GM23338 (cell line): ENCODE data around the gene THSD7A. TPM values are rescaled to one million over a fixed set of nuclear protein-coding genes. Genes with fewer than 3 reads are reported as not detected.

Experiments
- ATAC-seq: fragments of 200-7000 bp; cut with Tn5 transposase; 3 replicates; pipeline ENCODE4 v1.9.1; 2020
- DNase-seq: peaks from one replicate; pipeline ENCODE4 v3.0.0-alpha.2; 2015; ENCODE audit warnings: low spot score
- H2AFZ ChIP-seq: fragments of 200-600 bp; sonication (generic); 2 replicates; pipeline ENCODE4 v1.8.0; 2016; ENCODE audit warnings: antibody characterized with exemption, mild to moderate bottlenecking, moderate library complexity
- H3F3A ChIP-seq: fragments of 200-600 bp; sonication (generic); replicated peaks from 2 replicates; pipeline ENCODE4 v1.8.0; 2017; ENCODE audit warnings: antibody characterized with exemption, mixed run types, low read depth
- H3K27ac ChIP-seq: fragments of 200-600 bp; sonication (generic); 2 replicates; pipeline ENCODE4 v1.6.1; 2016; ENCODE audit warnings: low read depth
- H3K27me3 ChIP-seq: fragments of 200-600 bp; sonication (generic); 2 replicates; pipeline ENCODE4 v1.8.0; 2016; ENCODE audit warnings: mild to moderate bottlenecking, mixed run types, moderate library complexity; ENCODE audit not compliant: insufficient read depth
- H3K36me3 ChIP-seq: fragments of 200-600 bp; sonication (generic); 2 replicates; pipeline ENCODE4 v1.8.0; 2016; ENCODE audit warnings: mild to moderate bottlenecking; ENCODE audit not compliant: insufficient read depth
- H3K4me1 ChIP-seq: fragments of 200-600 bp; sonication (generic); 2 replicates; pipeline ENCODE4 v1.8.0; 2016; ENCODE audit warnings: mild to moderate bottlenecking, moderate library complexity; ENCODE audit not compliant: insufficient read depth
- H3K4me2 ChIP-seq: fragments of 200-600 bp; sonication (generic); 2 replicates; pipeline ENCODE4 v1.7.1; 2017; ENCODE audit warnings: mixed run types
- H3K4me3 ChIP-seq: fragments of 200-600 bp; sonication (generic); 2 replicates; pipeline ENCODE4 v1.6.1; 2016; ENCODE audit warnings: mixed run types
- H3K79me2 ChIP-seq: fragments of 200-600 bp; sonication (generic); replicated peaks from 2 replicates; pipeline ENCODE4 v1.8.0; 2017; ENCODE audit warnings: mild to moderate bottlenecking; ENCODE audit not compliant: insufficient read depth
- H3K9me2 ChIP-seq: fragments of 200-600 bp; sonication (generic); 2 replicates; pipeline ENCODE4 v1.8.0; 2017; ENCODE audit not compliant: insufficient read depth
- H4K20me1 ChIP-seq: fragments of 200-600 bp; sonication (generic); replicated peaks from 2 replicates; pipeline ENCODE4 v1.8.0; 2017; ENCODE audit warnings: mild to moderate bottlenecking; ENCODE audit not compliant: insufficient read depth
- H3K27ac Mint-ChIP-seq: 2 replicates; pipeline ENCODE4 v1.8.0; 2020; ENCODE audit warnings: inconsistent platforms, mild to moderate bottlenecking, moderate library complexity, mixed read lengths
- H3K27me3 Mint-ChIP-seq: 3 replicates; pipeline ENCODE4 v1.8.0; 2022; ENCODE audit warnings: low read depth, mild to moderate bottlenecking, moderate library complexity, mixed read lengths, inconsistent platforms; ENCODE audit not compliant: insufficient read depth, poor library complexity
- H3K36me3 Mint-ChIP-seq: 3 replicates; pipeline ENCODE4 v1.8.0; 2021; ENCODE audit warnings: low read depth, mild to moderate bottlenecking, inconsistent platforms, moderate library complexity, mixed read lengths
- H3K4me1 Mint-ChIP-seq: 3 replicates; pipeline ENCODE4 v1.8.0; 2020; ENCODE audit warnings: mild to moderate bottlenecking, inconsistent platforms, mixed read lengths
- H3K4me3 Mint-ChIP-seq: 3 replicates; pipeline ENCODE4 v1.8.0; 2021; ENCODE audit warnings: moderate library complexity, mild to moderate bottlenecking, inconsistent platforms, mixed read lengths
- H3K9me3 Mint-ChIP-seq: 3 replicates; pipeline ENCODE4 v1.8.0; 2020; ENCODE audit warnings: moderate library complexity, mild to moderate bottlenecking, inconsistent platforms, mixed read lengths
- CREB1 ChIP-seq: fragments of 250-450 bp; sonication (Bioruptor Pico); IDR thresholded peaks from 2 replicates; pipeline ENCODE4 v1.5.0; 2020; ENCODE audit warnings: low read depth, mild to moderate bottlenecking, moderate library complexity
- EZH2 ChIP-seq: fragments of 200-600 bp; sonication (generic); IDR thresholded peaks from one replicate; pipeline ENCODE4 v1.8.0; 2017; ENCODE audit warnings: antibody characterized with exemption, mild to moderate bottlenecking, low read depth; ENCODE audit not compliant: unreplicated experiment
- EZH2phosphoT487 ChIP-seq: fragments of 200-600 bp; sonication (generic); IDR thresholded peaks from one replicate; pipeline ENCODE4 v1.8.1; 2018; ENCODE audit warnings: antibody characterized with exemption; ENCODE audit not compliant: unreplicated experiment
- JUNB ChIP-seq: IDR thresholded peaks from one replicate; pipeline ENCODE4 v1.6.1; 2016; ENCODE audit warnings: antibody characterized with exemption; ENCODE audit not compliant: unreplicated experiment
- NANOG ChIP-seq: IDR thresholded peaks from 2 replicates; pipeline ENCODE4 v1.6.1; 2016; ENCODE audit warnings: antibody characterized with exemption, borderline replicate concordance
- POLR2AphosphoS5 ChIP-seq: IDR thresholded peaks from 2 replicates; pipeline ENCODE4 v1.6.1; 2016; ENCODE audit warnings: antibody characterized with exemption, low read depth
- STAT1 ChIP-seq: IDR thresholded peaks from one replicate; pipeline ENCODE4 v1.6.1; 2016; ENCODE audit warnings: antibody characterized with exemption; ENCODE audit not compliant: unreplicated experiment
- ZNF114 ChIP-seq: fragments of 250-450 bp; sonication (Bioruptor Pico); IDR thresholded peaks from 2 replicates; pipeline ENCODE4 v1.5.0; 2020; ENCODE audit warnings: mild to moderate bottlenecking, moderate library complexity
- ZNF331 ChIP-seq: fragments of 250-450 bp; sonication (Bioruptor Pico); IDR thresholded peaks from 2 replicates; pipeline ENCODE4 v1.5.0; 2020; ENCODE audit warnings: low read depth, mild to moderate bottlenecking, moderate library complexity
- polyA plus RNA-seq: library from polyadenylated mRNA; unstranded; fragments of >200 nt; fragmentation: Nextera tagmentation; extraction: Ambion mirVana; gene quantifications from 2 replicates; pipeline ENCODE4 v1.2.1, GENCODE V29; 2016
- total RNA-seq: library from RNA; depleted of rRNA; stranded (reverse); fragments of >200 nt; shearing (Covaris generic); gene quantifications from 2 replicates; pipeline ENCODE4 v1.2.3, GENCODE V29; 2014
- TF ChIP-seq, protein P1 (sequence below): IDR thresholded peaks from one replicate; pipeline ENCODE4 v1.6.1; 2018; ENCODE audit warnings: antibody characterized with exemption; ENCODE audit not compliant: unreplicated experiment
- TF ChIP-seq, protein P2 (sequence below): fragments of 250-450 bp; sonication (Bioruptor Pico); IDR thresholded peaks from 2 replicates; pipeline ENCODE4 v1.5.0; 2020; ENCODE audit warnings: mild to moderate bottlenecking, moderate library complexity
- TF ChIP-seq, protein P3 (sequence below): IDR thresholded peaks from 2 replicates; pipeline ENCODE4 v1.6.1; 2016; ENCODE audit warnings: antibody characterized with exemption
- TF ChIP-seq, protein P4 (sequence below), 2 experiments: fragments of 200-600 bp in 1 of 2; sonication (generic) in 1 of 2; conservative IDR thresholded peaks; 2 replicates each; pipeline versions ENCODE4 v1.5.1 to v1.6.1; 2016 to 2017; ENCODE audit warnings: antibody characterized with exemption in 2 of 2, low read depth in 2 of 2, mild to moderate bottlenecking in 2 of 2, moderate library complexity in 1 of 2

The THSD7A gene
- total and polyA plus RNA-seq, 2 experiments from 2014 or later = 1.3 to 2.1 TPM

DNA sequence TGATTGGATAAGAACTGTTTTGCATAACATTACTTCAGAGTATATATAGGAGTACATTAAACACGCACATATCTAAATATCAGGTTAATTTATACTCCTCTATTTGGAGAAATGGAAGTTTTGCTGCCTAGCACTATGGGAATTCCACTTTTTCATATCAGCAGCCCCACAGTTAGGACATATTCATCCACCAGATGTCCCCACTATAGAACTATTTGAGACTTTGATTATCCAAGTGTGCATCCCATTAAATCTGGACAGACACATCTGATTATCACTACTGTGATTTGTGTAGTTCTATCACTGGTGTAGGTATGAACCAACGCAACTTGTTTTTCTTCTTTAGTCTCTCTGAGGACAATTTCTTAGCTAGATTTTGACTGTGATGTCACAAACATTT is 345.7 kb downstream of the THSD7A start:
- Mint-ChIP-seq H3K27ac (no peak overlapping the region), H3K36me3 (peaks cover 14% of the 10 kb centered on the region; the same call in 2 of the 3 replicates), H3K4me1 (peaks cover 34% of the 10 kb centered on the region), H3K9me3 (peaks cover 10% of the 10 kb centered on the region), H3K27me3 (peaks cover 5% of the 10 kb centered on the region), H3K4me3 (no peak overlapping the region)
- TF ChIP-seq EZH2 = no peak
- TF ChIP-seq, protein P1, sequence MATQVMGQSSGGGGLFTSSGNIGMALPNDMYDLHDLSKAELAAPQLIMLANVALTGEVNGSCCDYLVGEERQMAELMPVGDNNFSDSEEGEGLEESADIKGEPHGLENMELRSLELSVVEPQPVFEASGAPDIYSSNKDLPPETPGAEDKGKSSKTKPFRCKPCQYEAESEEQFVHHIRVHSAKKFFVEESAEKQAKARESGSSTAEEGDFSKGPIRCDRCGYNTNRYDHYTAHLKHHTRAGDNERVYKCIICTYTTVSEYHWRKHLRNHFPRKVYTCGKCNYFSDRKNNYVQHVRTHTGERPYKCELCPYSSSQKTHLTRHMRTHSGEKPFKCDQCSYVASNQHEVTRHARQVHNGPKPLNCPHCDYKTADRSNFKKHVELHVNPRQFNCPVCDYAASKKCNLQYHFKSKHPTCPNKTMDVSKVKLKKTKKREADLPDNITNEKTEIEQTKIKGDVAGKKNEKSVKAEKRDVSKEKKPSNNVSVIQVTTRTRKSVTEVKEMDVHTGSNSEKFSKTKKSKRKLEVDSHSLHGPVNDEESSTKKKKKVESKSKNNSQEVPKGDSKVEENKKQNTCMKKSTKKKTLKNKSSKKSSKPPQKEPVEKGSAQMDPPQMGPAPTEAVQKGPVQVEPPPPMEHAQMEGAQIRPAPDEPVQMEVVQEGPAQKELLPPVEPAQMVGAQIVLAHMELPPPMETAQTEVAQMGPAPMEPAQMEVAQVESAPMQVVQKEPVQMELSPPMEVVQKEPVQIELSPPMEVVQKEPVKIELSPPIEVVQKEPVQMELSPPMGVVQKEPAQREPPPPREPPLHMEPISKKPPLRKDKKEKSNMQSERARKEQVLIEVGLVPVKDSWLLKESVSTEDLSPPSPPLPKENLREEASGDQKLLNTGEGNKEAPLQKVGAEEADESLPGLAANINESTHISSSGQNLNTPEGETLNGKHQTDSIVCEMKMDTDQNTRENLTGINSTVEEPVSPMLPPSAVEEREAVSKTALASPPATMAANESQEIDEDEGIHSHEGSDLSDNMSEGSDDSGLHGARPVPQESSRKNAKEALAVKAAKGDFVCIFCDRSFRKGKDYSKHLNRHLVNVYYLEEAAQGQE = no peak
- TF ChIP-seq POLR2AphosphoS5 = no peak
- no peak for TF ChIP-seq STAT1
- no peak for TF ChIP-seq CREB1 (CRISPR knock-in tag)
- no peak for TF ChIP-seq ZNF331 (CRISPR knock-in tag)
- no peak for TF ChIP-seq JUNB
- no peak for TF ChIP-seq EZH2phosphoT487
- TF ChIP-seq, protein P2, sequence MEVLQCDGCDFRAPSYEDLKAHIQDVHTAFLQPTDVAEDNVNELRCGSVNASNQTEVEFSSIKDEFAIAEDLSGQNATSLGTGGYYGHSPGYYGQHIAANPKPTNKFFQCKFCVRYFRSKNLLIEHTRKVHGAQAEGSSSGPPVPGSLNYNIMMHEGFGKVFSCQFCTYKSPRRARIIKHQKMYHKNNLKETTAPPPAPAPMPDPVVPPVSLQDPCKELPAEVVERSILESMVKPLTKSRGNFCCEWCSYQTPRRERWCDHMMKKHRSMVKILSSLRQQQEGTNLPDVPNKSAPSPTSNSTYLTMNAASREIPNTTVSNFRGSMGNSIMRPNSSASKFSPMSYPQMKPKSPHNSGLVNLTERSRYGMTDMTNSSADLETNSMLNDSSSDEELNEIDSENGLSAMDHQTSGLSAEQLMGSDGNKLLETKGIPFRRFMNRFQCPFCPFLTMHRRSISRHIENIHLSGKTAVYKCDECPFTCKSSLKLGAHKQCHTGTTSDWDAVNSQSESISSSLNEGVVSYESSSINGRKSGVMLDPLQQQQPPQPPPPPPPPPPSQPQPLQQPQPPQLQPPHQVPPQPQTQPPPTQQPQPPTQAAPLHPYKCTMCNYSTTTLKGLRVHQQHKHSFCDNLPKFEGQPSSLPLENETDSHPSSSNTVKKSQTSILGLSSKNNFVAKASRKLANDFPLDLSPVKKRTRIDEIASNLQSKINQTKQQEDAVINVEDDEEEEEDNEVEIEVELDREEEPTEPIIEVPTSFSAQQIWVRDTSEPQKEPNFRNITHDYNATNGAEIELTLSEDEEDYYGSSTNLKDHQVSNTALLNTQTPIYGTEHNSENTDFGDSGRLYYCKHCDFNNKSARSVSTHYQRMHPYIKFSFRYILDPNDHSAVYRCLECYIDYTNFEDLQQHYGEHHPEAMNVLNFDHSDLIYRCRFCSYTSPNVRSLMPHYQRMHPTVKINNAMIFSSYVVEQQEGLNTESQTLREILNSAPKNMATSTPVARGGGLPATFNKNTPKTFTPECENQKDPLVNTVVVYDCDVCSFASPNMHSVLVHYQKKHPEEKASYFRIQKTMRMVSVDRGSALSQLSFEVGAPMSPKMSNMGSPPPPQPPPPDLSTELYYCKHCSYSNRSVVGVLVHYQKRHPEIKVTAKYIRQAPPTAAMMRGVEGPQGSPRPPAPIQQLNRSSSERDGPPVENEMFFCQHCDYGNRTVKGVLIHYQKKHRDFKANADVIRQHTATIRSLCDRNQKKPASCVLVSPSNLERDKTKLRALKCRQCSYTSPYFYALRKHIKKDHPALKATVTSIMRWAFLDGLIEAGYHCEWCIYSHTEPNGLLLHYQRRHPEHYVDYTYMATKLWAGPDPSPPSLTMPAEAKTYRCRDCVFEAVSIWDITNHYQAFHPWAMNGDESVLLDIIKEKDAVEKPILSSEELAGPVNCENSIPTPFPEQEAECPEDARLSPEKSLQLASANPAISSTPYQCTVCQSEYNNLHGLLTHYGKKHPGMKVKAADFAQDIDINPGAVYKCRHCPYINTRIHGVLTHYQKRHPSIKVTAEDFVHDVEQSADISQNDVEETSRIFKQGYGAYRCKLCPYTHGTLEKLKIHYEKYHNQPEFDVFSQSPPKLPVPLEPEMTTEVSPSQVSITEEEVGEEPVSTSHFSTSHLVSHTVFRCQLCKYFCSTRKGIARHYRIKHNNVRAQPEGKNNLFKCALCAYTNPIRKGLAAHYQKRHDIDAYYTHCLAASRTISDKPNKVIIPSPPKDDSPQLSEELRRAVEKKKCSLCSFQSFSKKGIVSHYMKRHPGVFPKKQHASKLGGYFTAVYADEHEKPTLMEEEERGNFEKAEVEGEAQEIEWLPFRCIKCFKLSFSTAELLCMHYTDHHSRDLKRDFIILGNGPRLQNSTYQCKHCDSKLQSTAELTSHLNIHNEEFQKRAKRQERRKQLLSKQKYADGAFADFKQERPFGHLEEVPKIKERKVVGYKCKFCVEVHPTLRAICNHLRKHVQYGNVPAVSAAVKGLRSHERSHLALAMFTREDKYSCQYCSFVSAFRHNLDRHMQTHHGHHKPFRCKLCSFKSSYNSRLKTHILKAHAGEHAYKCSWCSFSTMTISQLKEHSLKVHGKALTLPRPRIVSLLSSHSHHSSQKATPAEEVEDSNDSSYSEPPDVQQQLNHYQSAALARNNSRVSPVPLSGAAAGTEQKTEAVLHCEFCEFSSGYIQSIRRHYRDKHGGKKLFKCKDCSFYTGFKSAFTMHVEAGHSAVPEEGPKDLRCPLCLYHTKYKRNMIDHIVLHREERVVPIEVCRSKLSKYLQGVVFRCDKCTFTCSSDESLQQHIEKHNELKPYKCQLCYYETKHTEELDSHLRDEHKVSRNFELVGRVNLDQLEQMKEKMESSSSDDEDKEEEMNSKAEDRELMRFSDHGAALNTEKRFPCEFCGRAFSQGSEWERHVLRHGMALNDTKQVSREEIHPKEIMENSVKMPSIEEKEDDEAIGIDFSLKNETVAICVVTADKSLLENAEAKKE (CRISPR knock-in tag) = no peak
- TF ChIP-seq, protein P3, sequence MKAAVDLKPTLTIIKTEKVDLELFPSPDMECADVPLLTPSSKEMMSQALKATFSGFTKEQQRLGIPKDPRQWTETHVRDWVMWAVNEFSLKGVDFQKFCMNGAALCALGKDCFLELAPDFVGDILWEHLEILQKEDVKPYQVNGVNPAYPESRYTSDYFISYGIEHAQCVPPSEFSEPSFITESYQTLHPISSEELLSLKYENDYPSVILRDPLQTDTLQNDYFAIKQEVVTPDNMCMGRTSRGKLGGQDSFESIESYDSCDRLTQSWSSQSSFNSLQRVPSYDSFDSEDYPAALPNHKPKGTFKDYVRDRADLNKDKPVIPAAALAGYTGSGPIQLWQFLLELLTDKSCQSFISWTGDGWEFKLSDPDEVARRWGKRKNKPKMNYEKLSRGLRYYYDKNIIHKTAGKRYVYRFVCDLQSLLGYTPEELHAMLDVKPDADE = no peak
- no peak for TF ChIP-seq NANOG
- TF ChIP-seq, protein P4, sequence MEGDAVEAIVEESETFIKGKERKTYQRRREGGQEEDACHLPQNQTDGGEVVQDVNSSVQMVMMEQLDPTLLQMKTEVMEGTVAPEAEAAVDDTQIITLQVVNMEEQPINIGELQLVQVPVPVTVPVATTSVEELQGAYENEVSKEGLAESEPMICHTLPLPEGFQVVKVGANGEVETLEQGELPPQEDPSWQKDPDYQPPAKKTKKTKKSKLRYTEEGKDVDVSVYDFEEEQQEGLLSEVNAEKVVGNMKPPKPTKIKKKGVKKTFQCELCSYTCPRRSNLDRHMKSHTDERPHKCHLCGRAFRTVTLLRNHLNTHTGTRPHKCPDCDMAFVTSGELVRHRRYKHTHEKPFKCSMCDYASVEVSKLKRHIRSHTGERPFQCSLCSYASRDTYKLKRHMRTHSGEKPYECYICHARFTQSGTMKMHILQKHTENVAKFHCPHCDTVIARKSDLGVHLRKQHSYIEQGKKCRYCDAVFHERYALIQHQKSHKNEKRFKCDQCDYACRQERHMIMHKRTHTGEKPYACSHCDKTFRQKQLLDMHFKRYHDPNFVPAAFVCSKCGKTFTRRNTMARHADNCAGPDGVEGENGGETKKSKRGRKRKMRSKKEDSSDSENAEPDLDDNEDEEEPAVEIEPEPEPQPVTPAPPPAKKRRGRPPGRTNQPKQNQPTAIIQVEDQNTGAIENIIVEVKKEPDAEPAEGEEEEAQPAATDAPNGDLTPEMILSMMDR (conservative IDR thresholded peaks at IDR 0.05; ENCODE audit: low read depth in 2 of 2) = no peak
- no peak for TF ChIP-seq ZNF114
- H3K4me1 ChIP-seq = peaks cover 24% of the 10 kb centered on the region
- no peaks in the 10 kb centered on the region for H3K79me2 ChIP-seq
- no peak overlapping the region for H3K4me2 ChIP-seq
- no peaks in the 10 kb centered on the region for H4K20me1 ChIP-seq
- no peak overlapping the region for H3K27ac ChIP-seq
- H3K4me3 ChIP-seq = no peak overlapping the region
- H3K36me3 ChIP-seq = no peaks in the 10 kb centered on the region
- H3K27me3 ChIP-seq = peaks cover 13% of the 10 kb centered on the region; the same call in 1 of the 2 replicates
- DNase-seq (no peak), ATAC-seq (no peak)
- H3F3A ChIP-seq = no peaks in the 10 kb centered on the region
- H2AFZ ChIP-seq = no peak overlapping the region
- no peaks in the 10 kb centered on the region for H3K9me2 ChIP-seq
